PC-3 (cell line): ENCODE data around the gene SMOC2. TPM values are rescaled to one million over a fixed set of nuclear protein-coding genes. Genes with fewer than 3 reads are reported as not detected.

Source experiments
- ATAC-seq: fragments of 200-7000 bp; cut with Tn5 transposase; 2 replicates; pipeline ENCODE4 v1.9.1; 2020; ENCODE audit warnings: mild to moderate bottlenecking, moderate library complexity
- BruUV-seq: library from RNA; stranded (reverse); fragments of 400-500 nt; replicated peaks from 2 replicates; lab custom pipeline; 2021; lab: Mats Ljungman, UMichigan
- CTCF ChIA-PET: fragments of 300-600 bp; sonication (Branson Sonifier 250); formaldehyde crosslinking; loops from one replicate; lab custom pipeline; 2022; ENCODE audit warnings: antibody characterized with exemption; lab: Charles Lee
- POLR2A ChIA-PET: fragments of 300-600 bp; sonication (Branson Sonifier 250); formaldehyde crosslinking; loops from one replicate; lab custom pipeline; 2022; ENCODE audit warnings: antibody characterized with exemption; ENCODE audit not compliant: unreplicated experiment; lab: Charles Lee
- DNase-seq: peaks from one replicate; pipeline ENCODE4 v3.0.0-alpha.2; 2015
- H2AFZ ChIP-seq: fragments of 300-600 bp; sonication (generic); 2 replicates; pipeline ENCODE4 v1.6.0; 2016; ENCODE audit warnings: antibody characterized with exemption, low read length
- H3F3A ChIP-seq: fragments of 300-600 bp; sonication (generic); one replicate; pipeline ENCODE4 v1.6.0; 2017; ENCODE audit warnings: antibody characterized with exemption, low read length, control low read depth, mild to moderate bottlenecking; ENCODE audit not compliant: unreplicated experiment
- H3K27ac ChIP-seq: fragments of 300-600 bp; sonication (generic); 2 replicates; pipeline ENCODE4 v1.5.1; 2016; ENCODE audit warnings: mild to moderate bottlenecking, low read length
- H3K27me3 ChIP-seq: fragments of 300-600 bp; sonication (generic); 2 replicates; pipeline ENCODE4 v1.6.1; 2016; ENCODE audit warnings: low read length, mixed read lengths
- H3K36me3 ChIP-seq: fragments of 300-600 bp; sonication (generic); 2 replicates; pipeline ENCODE4 v1.6.1; 2016; ENCODE audit warnings: low read depth, mixed run types, low read length, mixed read lengths
- H3K4me1 ChIP-seq: fragments of 300-600 bp; sonication (generic); 2 replicates; pipeline ENCODE4 v1.5.1; 2016; ENCODE audit warnings: low read length; ENCODE audit not compliant: insufficient read depth
- H3K4me2 ChIP-seq: fragments of 300-600 bp; sonication (generic); 2 replicates; pipeline ENCODE4 v1.6.0; 2016; ENCODE audit warnings: low read length
- H3K4me3 ChIP-seq: fragments of 300-600 bp; sonication (generic); 2 replicates; pipeline ENCODE4 v1.5.1; 2016; ENCODE audit warnings: mild to moderate bottlenecking, low read length, mixed read lengths
- H3K79me2 ChIP-seq: fragments of 300-600 bp; sonication (generic); 2 replicates; pipeline ENCODE4 v1.6.1; 2017; ENCODE audit warnings: low read length, mixed read lengths
- H3K9ac ChIP-seq: fragments of 300-600 bp; sonication (generic); 2 replicates; pipeline ENCODE4 v1.6.0; 2016; ENCODE audit warnings: mild to moderate bottlenecking, low read length
- H3K9me2 ChIP-seq: fragments of 300-600 bp; sonication (generic); replicated peaks from 2 replicates; pipeline ENCODE4 v1.6.1; 2016; ENCODE audit warnings: mixed run types, low read length, mixed read lengths
- H3K9me3 ChIP-seq: fragments of 300-600 bp; sonication (generic); 2 replicates; pipeline ENCODE4 v1.6.1; 2016; ENCODE audit warnings: low read length, mixed read lengths
- H4K20me1 ChIP-seq: fragments of 300-600 bp; sonication (generic); 2 replicates; pipeline ENCODE4 v1.6.1; 2016; ENCODE audit warnings: low read length, mixed read lengths
- EZH2 ChIP-seq: fragments of 300-600 bp; sonication (generic); IDR thresholded peaks from one replicate; pipeline ENCODE4 v1.6.1; 2017; ENCODE audit warnings: antibody characterized with exemption, mild to moderate bottlenecking, low read length; ENCODE audit not compliant: unreplicated experiment
- EZH2phosphoT487 ChIP-seq: fragments of 300-600 bp; sonication (generic); IDR thresholded peaks from 2 replicates; pipeline ENCODE4 v1.6.1; 2018; ENCODE audit warnings: mild to moderate bottlenecking, antibody characterized with exemption, low read length, borderline replicate concordance
- intact Hi-C: fragments of 100-400 bp; cut with micrococcal nuclease; formaldehyde crosslinking; loops from 2 replicates; pipeline ENCODE4 v1.9.0; 2023
- total RNA-seq: library from RNA; depleted of rRNA; stranded (reverse); fragments of >200 nt; gene quantifications from 2 replicates; pipeline ENCODE4 v1.2.3, GENCODE V29; 2014
- TF ChIP-seq, protein P1 (sequence below): fragments of 300-600 bp; sonication (generic); conservative IDR thresholded peaks from 2 replicates; pipeline ENCODE4 v1.5.1; 2017; ENCODE audit warnings: antibody characterized with exemption, low read depth, mild to moderate bottlenecking, low read length

SMOC2 gene
- total RNA-seq, 1 experiment from 2014 or later: not detected

DNA sequence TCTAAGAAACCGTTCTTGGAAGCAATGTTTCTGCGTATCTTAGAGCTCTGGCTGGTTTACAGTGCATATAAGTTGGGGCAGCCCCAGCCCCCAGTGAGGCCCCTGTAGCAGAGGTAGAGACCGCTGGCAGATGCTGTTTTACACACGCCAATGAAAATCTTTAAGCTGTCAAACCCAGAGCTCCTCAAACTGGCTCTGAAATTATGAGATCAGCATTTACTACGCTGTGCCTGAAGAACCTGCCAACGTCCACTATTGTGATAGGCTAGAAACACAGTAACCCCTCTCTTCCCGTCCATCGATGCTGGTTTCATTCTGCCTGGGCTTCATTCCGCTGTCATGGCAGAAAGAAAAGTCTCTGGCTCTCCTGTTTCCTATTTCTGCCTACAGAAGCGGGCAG is 160.6 kb downstream of the SMOC2 start:
- Histone ChIP-seq H2AFZ (no peak overlapping the region), H4K20me1 (no peaks in the 10 kb centered on the region), H3K4me1 (no peaks in the 10 kb centered on the region), H3K9me2 (no peaks in the 10 kb centered on the region), H3K9me3 (no peaks in the 10 kb centered on the region), H3K9ac (no peak overlapping the region), H3F3A (no peaks in the 10 kb centered on the region), H3K4me3 (no peak overlapping the region), H3K4me2 (no peak overlapping the region), H3K27ac (no peak overlapping the region), H3K27me3 (peaks cover 14% of the 10 kb centered on the region; the same call in 1 of the 2 replicates), H3K79me2 (no peaks in the 10 kb centered on the region), H3K36me3 (no peaks in the 10 kb centered on the region)
- DNase-seq: no peak
- intact Hi-C loops: no loop called here
- CTCF ChIA-PET: no interaction called here
- TF ChIP-seq EZH2phosphoT487 (no peak), EZH2 (no peak)
- TF ChIP-seq, protein P1, sequence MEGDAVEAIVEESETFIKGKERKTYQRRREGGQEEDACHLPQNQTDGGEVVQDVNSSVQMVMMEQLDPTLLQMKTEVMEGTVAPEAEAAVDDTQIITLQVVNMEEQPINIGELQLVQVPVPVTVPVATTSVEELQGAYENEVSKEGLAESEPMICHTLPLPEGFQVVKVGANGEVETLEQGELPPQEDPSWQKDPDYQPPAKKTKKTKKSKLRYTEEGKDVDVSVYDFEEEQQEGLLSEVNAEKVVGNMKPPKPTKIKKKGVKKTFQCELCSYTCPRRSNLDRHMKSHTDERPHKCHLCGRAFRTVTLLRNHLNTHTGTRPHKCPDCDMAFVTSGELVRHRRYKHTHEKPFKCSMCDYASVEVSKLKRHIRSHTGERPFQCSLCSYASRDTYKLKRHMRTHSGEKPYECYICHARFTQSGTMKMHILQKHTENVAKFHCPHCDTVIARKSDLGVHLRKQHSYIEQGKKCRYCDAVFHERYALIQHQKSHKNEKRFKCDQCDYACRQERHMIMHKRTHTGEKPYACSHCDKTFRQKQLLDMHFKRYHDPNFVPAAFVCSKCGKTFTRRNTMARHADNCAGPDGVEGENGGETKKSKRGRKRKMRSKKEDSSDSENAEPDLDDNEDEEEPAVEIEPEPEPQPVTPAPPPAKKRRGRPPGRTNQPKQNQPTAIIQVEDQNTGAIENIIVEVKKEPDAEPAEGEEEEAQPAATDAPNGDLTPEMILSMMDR: no peak
- POLR2A ChIA-PET: no interaction called here
- BruUV-seq: no TSS peak
- ATAC-seq: no peak

DNA sequence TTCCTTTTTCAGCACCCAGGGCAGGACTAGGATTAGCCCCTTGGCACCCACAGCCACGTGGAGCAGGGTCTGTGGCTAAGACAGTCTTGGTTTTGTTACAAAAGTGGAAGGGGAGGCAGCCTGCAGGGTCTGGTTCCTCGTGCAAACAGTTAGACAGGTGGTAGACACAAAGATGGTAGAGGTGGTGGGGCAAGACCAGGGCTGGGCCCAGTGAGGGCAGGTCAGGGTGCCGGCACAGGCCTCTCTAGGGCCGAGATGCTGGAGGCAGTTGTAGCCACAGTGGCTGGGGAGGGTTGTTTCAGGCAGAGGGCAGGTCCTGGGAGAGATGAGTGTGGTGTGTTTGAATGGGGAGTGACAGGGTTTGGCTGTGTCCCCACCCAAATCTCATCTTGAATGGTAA is 161.6 kb downstream of the SMOC2 start:
- ATAC-seq: no peak
- Histone ChIP-seq H2AFZ (no peak overlapping the region), H3F3A (no peaks in the 10 kb centered on the region), H3K36me3 (no peaks in the 10 kb centered on the region), H3K9me2 (no peaks in the 10 kb centered on the region), H3K4me2 (no peak overlapping the region), H3K27me3 (peaks cover 10% of the 10 kb centered on the region; the same call in 1 of the 2 replicates), H3K9me3 (no peaks in the 10 kb centered on the region), H3K9ac (no peak overlapping the region), H3K79me2 (no peaks in the 10 kb centered on the region), H3K27ac (no peak overlapping the region), H4K20me1 (no peaks in the 10 kb centered on the region), H3K4me3 (no peak overlapping the region), H3K4me1 (no peaks in the 10 kb centered on the region)
- no peak for DNase-seq
- ChIA-PET CTCF (no interaction called here), POLR2A (no interaction called here)
- intact Hi-C loops: no loop called here
- TF ChIP-seq EZH2phosphoT487 (no peak), EZH2 (no peak)
- TF ChIP-seq, protein P1: no peak
- no TSS peak for BruUV-seq

DNA sequence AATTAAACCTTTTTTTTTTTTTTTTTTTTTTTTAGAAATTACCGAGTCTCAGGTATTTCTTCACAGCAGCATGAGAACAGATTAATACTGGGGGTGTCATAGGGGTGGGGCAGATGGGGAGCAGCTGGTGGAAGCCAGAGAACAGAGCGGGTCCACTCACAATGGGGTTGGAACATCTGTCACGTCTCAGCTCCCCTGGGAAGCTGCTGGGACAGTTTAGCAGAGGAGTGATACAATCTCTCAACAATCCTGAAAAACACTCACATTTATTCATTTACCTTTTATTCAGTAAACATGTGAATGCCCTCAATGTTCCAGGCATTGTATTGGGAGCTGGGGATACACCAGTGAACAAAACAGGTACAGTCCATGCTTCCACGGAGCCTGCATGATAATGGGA is 162.2 kb downstream of the SMOC2 start:
- H3K9me3 ChIP-seq: no peaks in the 10 kb centered on the region
- no peak for DNase-seq
- CTCF ChIA-PET: no interaction called here

More for the DNA sequence above, 162.2 kb downstream of the SMOC2 start:
- ATAC-seq: no peak
- no peak for TF ChIP-seq EZH2phosphoT487
- no peak for TF ChIP-seq EZH2
- TF ChIP-seq, protein P1: no peak
- H3K9ac ChIP-seq: no peak overlapping the region
- H3K36me3 ChIP-seq: no peaks in the 10 kb centered on the region
- H3K79me2 ChIP-seq: no peaks in the 10 kb centered on the region
- intact Hi-C loops: no loop called here
- H3K9me2 ChIP-seq: no peaks in the 10 kb centered on the region
- no peak overlapping the region for H3K27ac ChIP-seq
- no peak overlapping the region for H3K4me2 ChIP-seq
- H3F3A ChIP-seq: no peaks in the 10 kb centered on the region
- H2AFZ ChIP-seq: no peak overlapping the region
- POLR2A ChIA-PET: no interaction called here
- BruUV-seq: no TSS peak
- H4K20me1 ChIP-seq: no peaks in the 10 kb centered on the region
- no peaks in the 10 kb centered on the region for H3K4me1 ChIP-seq
- peaks cover 10% of the 10 kb centered on the region; the same call in 1 of the 2 replicates for H3K27me3 ChIP-seq
- no peak overlapping the region for H3K4me3 ChIP-seq
